ENCODE measurements around the gene NHEJ1. TPM values are rescaled to one million over a fixed set of nuclear protein-coding genes. Genes with fewer than 3 reads are reported as not detected.

NHEJ1 gene
- total and polyA plus RNA-seq, 9 of the 15 experiments (the other 6 are each of a cell fraction or from before 2014, with no cell fraction given), result 9.0 to 23.7 (median 13.9) TPM

DNA sequence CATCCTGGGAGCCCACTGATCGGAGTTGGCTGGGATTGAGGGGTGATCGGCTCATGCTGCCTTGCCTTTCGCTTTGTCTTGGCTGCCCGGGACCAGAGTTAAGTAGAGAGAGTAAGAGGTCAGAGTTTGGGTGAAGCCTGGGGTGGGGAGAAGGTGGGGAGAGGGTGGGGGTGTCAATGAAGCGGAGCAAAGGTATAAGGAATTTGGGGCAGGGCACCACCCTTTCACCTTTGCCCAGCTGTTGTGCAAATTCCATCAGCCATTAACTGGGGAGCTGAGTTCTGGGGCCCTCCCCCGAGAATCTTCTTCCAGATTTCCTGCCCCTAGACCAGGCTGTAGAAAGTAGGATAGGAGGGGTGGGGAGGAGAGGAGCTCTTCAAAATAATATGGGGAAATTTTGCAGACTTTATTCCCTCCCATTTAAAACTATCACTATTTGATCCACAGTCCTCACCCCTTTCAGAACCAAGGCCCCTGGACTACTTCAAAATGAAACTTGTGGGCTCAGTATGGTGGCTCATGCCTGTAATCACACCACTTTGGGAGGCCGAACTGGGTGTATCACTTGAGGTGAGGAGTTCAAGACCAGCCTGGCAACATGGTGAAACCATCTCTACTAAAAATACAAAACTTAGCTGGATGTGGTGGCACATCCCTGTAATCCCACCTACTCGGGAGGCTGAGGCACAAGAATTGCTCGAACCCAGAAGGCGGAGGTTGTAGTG is 9.5 kb upstream of the NHEJ1 start, which contains the start of gene SLC23A3:
TSS of gene SLC23A3 (minus strand) at position 100 of the 725 bp plus-strand sequence. CDS start at position 55, 45 bp downstream.
- Histone ChIP-seq H3K4me1 (replicated peaks in 1 of 2; ENCODE audit: control insufficient read depth in 2 of 2, insufficient read depth in 2 of 2, low read length in 2 of 2) (peaks cover 4% of the 10 kb centered on the region in 2 experiments; a peak in 3 of 5 replicates), H3K79me2 (ENCODE audit: control insufficient read depth, insufficient read depth, low read length) (no peaks in the 10 kb centered on the region), H3K9ac (ENCODE audit: insufficient read depth in 1 of 2, low read depth in 2 of 2, low read length in 2 of 2) (peak within 1 kb of the TSS in 1 of 2 experiments; percentile 4; a peak in 1 of 4 replicates), H3K4me2 (ENCODE audit: insufficient read depth, low read length) (no peak within 1 kb of the TSS), H3K27me3 (ENCODE audit: control insufficient read depth in 2 of 2, insufficient read depth in 2 of 2, low read length in 2 of 2) (no peaks in the 10 kb centered on the region), H2AFZ (ENCODE audit: low read depth, low read length) (no peak within 1 kb of the TSS), H3K36me3 (ENCODE audit: control insufficient read depth, insufficient read depth, low read length) (peaks cover 28% of the 10 kb centered on the region; the same call in 2 of the 3 replicates), H3K27ac (ENCODE audit: extremely low read depth, low read depth, low read length) (no peak within 1 kb of the TSS), H4K20me1 (replicated peaks; ENCODE audit: control insufficient read depth, insufficient read depth, low read length) (no peaks in the 10 kb centered on the region), H3K9me3 (replicated peaks; ENCODE audit: control insufficient read depth, insufficient read depth, low read depth, low read length) (no peaks in the 10 kb centered on the region), H3K4me3 (no peak within 1 kb of the TSS), H3K9me1 (ENCODE audit: control insufficient read depth, insufficient read depth, low read length) (no peaks in the 10 kb centered on the region)
- intact Hi-C loops (cut with micrococcal nuclease) (no loop called here), in situ Hi-C loops (cut with MboI) (loop anchor here (5.0 kb wide), 2 partner anchors 37 to 122 kb away; partner anchors contain the start of gene ZFAND2B)
- TF ChIP-seq, protein P1, sequence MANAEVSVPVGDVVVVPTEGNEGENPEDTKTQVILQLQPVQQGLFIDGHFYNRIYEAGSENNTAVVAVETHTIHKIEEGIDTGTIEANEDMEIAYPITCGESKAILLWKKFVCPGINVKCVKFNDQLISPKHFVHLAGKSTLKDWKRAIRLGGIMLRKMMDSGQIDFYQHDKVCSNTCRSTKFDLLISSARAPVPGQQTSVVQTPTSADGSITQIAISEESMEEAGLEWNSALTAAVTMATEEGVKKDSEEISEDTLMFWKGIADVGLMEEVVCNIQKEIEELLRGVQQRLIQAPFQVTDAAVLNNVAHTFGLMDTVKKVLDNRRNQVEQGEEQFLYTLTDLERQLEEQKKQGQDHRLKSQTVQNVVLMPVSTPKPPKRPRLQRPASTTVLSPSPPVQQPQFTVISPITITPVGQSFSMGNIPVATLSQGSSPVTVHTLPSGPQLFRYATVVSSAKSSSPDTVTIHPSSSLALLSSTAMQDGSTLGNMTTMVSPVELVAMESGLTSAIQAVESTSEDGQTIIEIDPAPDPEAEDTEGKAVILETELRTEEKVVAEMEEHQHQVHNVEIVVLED (CRISPR knock-in tag; IDR thresholded peaks at IDR 0.05), result no peak
- TF ChIP-seq DMBX1 (CRISPR knock-in tag; IDR thresholded peaks at IDR 0.05; ENCODE audit: borderline replicate concordance), result no peak
- POLR2A ChIA-PET, result interaction anchor here (0.6 kb wide), 3 partner anchors 13 to 102 kb away, joined by 3 read pairs; no protein-coding TSS in a partner anchor
- BruUV-seq (replicated peaks), result no TSS peak
- FAIRE-seq (no peak), ATAC-seq (no peak), DNase-seq (ENCODE audit: extremely low read depth in 1 of 4, low spot score in 3 of 4) (no peak)
- CTCF ChIA-PET (ENCODE audit: low intra/inter-chr PET ratio), result interaction anchor here (0.9 kb wide), 1 partner anchor 124 kb away, joined by 3 read pairs; no protein-coding TSS in a partner anchor
- 59% methylated on average over 8 of the region's 10 CpGs for WGBS (ENCODE audit: insufficient coverage, low coverage, missing lambda C conversion rate)

All from K562 (cell line).